ENCODE data around the gene MAML3. TPM values are rescaled to one million over a fixed set of nuclear protein-coding genes. Genes with fewer than 3 reads are reported as not detected.

Gene MAML3
- total and polyA plus RNA-seq, 8 donors: 1.7 to 20.3 (median 8.4) TPM

GRCh38 chr4:140004549-140004895, 149.5 kb downstream of the MAML3 start:
- peak overlapping the region; percentile 24 to 44 (median 36) for H3K4me3 ChIP-seq
- H3K9me3 ChIP-seq: no peaks in the 10 kb centered on the region
- H3K36me3 ChIP-seq: no peaks in the 10 kb centered on the region
- H3K27me3 ChIP-seq: no peaks in the 10 kb centered on the region
- DNase-seq: peak; percentile 49 to 73
- peak overlapping the region in 3 of 5 donors; percentile 28 to 63 (median 34) for H3K27ac ChIP-seq
- TF ChIP-seq POLR2AphosphoS5 (IDR thresholded peaks at IDR 0.05) (no peak), POLR2A (IDR thresholded peaks at IDR 0.05) (no peak), EP300 (IDR thresholded peaks at IDR 0.05) (no peak), CTCF (IDR thresholded peaks at IDR 0.05) (no peak)
- intact Hi-C loops (cut with DNase I; ENCODE audit: low total_unique reads): loop anchor here (10.0 kb wide), 1 partner anchor 270 kb away; no protein-coding TSS in a partner anchor
- peaks cover 0 to 22% (median 13%) of the 10 kb centered on the region in 4 donors for H3K4me1 ChIP-seq
- 15 to 46% (median 28%) methylated on average over 14 of the region's 14 CpGs for WGBS, 5 donors

GRCh38 chr4:140003876-140004548, 150.0 kb downstream of the MAML3 start:
- DNase-seq: no peak
- Histone ChIP-seq H3K27ac (peak overlapping the region in 3 of 5 donors; percentile 28 to 63 (median 34)), H3K4me3 (peak overlapping the region; percentile 24 to 44 (median 36)), H3K36me3 (no peaks in the 10 kb centered on the region), H3K4me1 (peaks cover 0 to 22% (median 13%) of the 10 kb centered on the region in 4 donors), H3K9me3 (no peaks in the 10 kb centered on the region), H3K27me3 (no peaks in the 10 kb centered on the region)
- TF ChIP-seq CTCF (IDR thresholded peaks at IDR 0.05) (no peak), POLR2A (IDR thresholded peaks at IDR 0.05) (no peak), POLR2AphosphoS5 (IDR thresholded peaks at IDR 0.05) (no peak), EP300 (IDR thresholded peaks at IDR 0.05) (no peak)
- intact Hi-C loops (cut with DNase I; ENCODE audit: low total_unique reads): loop anchor here (10.0 kb wide), 1 partner anchor 269 kb away; no protein-coding TSS in a partner anchor
- WGBS, 5 donors: 50 to 70% (median 55%) methylated on average over 6 of the region's 6 CpGs

GRCh38 chr4:140000232-140000631, 153.8 kb downstream of the MAML3 start:
- 71 to 86% (median 81%) methylated on average over 1 of the region's 1 CpG for WGBS, 5 donors
- DNase-seq: no peak
- Histone ChIP-seq H3K27me3 (no peaks in the 10 kb centered on the region), H3K27ac (no peak overlapping the region), H3K9me3 (no peaks in the 10 kb centered on the region), H3K4me1 (peaks cover 0 to 19% (median 12%) of the 10 kb centered on the region in 4 donors), H3K4me3 (no peak overlapping the region), H3K36me3 (no peaks in the 10 kb centered on the region)
- TF ChIP-seq EP300 (IDR thresholded peaks at IDR 0.05): no peak
- no peak for TF ChIP-seq CTCF (IDR thresholded peaks at IDR 0.05)
- TF ChIP-seq POLR2A (IDR thresholded peaks at IDR 0.05): no peak
- TF ChIP-seq POLR2AphosphoS5 (IDR thresholded peaks at IDR 0.05): no peak
- intact Hi-C loops (cut with DNase I; ENCODE audit: low total_unique reads): loop anchor here (10.0 kb wide), 1 partner anchor 265 kb away; no protein-coding TSS in a partner anchor

GRCh38 chr4:139988863-139989765, 164.9 kb downstream of the MAML3 start:
- intact Hi-C loops (cut with DNase I; ENCODE audit: low total_unique reads): no loop called here
- Histone ChIP-seq H3K4me3 (no peak overlapping the region), H3K9me3 (no peaks in the 10 kb centered on the region), H3K4me1 (peaks cover 0 to 48% (median 32%) of the 10 kb centered on the region in 4 donors), H3K27me3 (no peaks in the 10 kb centered on the region), H3K36me3 (no peaks in the 10 kb centered on the region), H3K27ac (peak overlapping the region in 3 of 5 donors; percentile 22 to 71 (median 59))
- TF ChIP-seq EP300 (IDR thresholded peaks at IDR 0.05) (no peak), POLR2AphosphoS5 (IDR thresholded peaks at IDR 0.05) (peak in 2 of 3 donors; percentile 35 to 72), POLR2A (IDR thresholded peaks at IDR 0.05) (no peak), CTCF (IDR thresholded peaks at IDR 0.05) (no peak)
- peak; percentile 34 to 43 for DNase-seq
- 69 to 85% (median 82%) methylated on average over 17 of the region's 17 CpGs for WGBS, 5 donors
